H1 (cell line): ENCODE results near the gene CACNA1G. TPM values are rescaled to one million over a fixed set of nuclear protein-coding genes. Genes with fewer than 3 reads are reported as not detected.

Experiments
- CTCF ChIA-PET: fragments of 300-600 bp; sonication (Branson Sonifier 250); formaldehyde crosslinking; loops from one replicate; lab custom pipeline; 2021; ENCODE audit not compliant: partially characterized antibody; lab: Charles Lee
- POLR2A ChIA-PET: fragments of 300-600 bp; sonication (Branson Sonifier 250); formaldehyde crosslinking; loops from one replicate; lab custom pipeline; 2021; ENCODE audit warnings: inconsistent platforms; ENCODE audit not compliant: partially characterized antibody; lab: Charles Lee
- DNase-seq, 2 experiments: peaks; one replicate each; pipeline versions ENCODE4 v3.0.0 to v3.0.0-alpha.2; 2010 to 2022; ENCODE audit warnings: low spot score in 2 of 2, low read depth in 1 of 2, mixed read lengths in 1 of 2
- FAIRE-seq: peaks from 2 replicates; lab custom pipeline; 2011; peaks lifted over from hg19 to GRCh38; lab: Jason Lieb, UNC
- H2AFZ ChIP-seq: 2 replicates; pipeline ENCODE4 v1.8.1; 2012; ENCODE audit warnings: low read length, inconsistent platforms
- H2AK5ac ChIP-seq: 2 replicates; pipeline ENCODE4 v1.6.1; 2013; ENCODE audit warnings: low read depth, low read length
- H2BK120ac ChIP-seq: replicated peaks from 2 replicates; pipeline ENCODE3; 2013; ENCODE audit warnings: low read depth, low read length, inconsistent platforms
- H2BK12ac ChIP-seq: 2 replicates; pipeline ENCODE4 v1.6.1; 2013; ENCODE audit warnings: low read depth, low read length
- H2BK15ac ChIP-seq: 2 replicates; pipeline ENCODE4 v1.6.1; 2013; ENCODE audit warnings: low read length
- H2BK20ac ChIP-seq: 2 replicates; pipeline ENCODE4 v1.6.1; 2013; ENCODE audit warnings: low read length
- H2BK5ac ChIP-seq: 2 replicates; pipeline ENCODE4 v1.6.1; 2013; ENCODE audit warnings: low read depth, low read length
- H3K14ac ChIP-seq: 2 replicates; pipeline ENCODE4 v1.6.1; 2013; ENCODE audit warnings: inconsistent platforms; ENCODE audit not compliant: insufficient read length
- H3K18ac ChIP-seq: 2 replicates; pipeline ENCODE4 v1.6.1; 2013; ENCODE audit warnings: low read length; ENCODE audit errors: extremely low read depth
- H3K23ac ChIP-seq: 2 replicates; pipeline ENCODE4 v1.6.1; 2013; ENCODE audit warnings: inconsistent platforms; ENCODE audit not compliant: insufficient read length
- H3K23me2 ChIP-seq: 2 replicates; pipeline ENCODE4 v1.6.1; 2013; ENCODE audit warnings: low read depth, low read length
- H3K27ac ChIP-seq: 2 replicates; pipeline ENCODE4 v1.6.1; 2011; ENCODE audit warnings: low read depth, low read length, inconsistent platforms
- H3K27me3 ChIP-seq, 4 experiments: replicated peaks in 1 of 4; 1 replicate in 1 of 4; 2 replicates in 3 of 4; pipeline versions ENCODE4 v1.6.1 to v1.8.1; 2011 to 2013; ENCODE audit warnings: low read length in 3 of 4, mild to moderate bottlenecking in 3 of 4, inconsistent platforms in 2 of 4, mixed read lengths in 2 of 4, moderate library complexity in 1 of 4; ENCODE audit not compliant: control insufficient read depth in 3 of 4, insufficient read depth in 3 of 4; ENCODE audit errors: extremely low read depth in 1 of 4
- H3K36me3 ChIP-seq, 4 experiments: 2 replicates each; pipeline versions ENCODE4 v1.6.1 to v1.8.1; 2011 to 2013; ENCODE audit warnings: mild to moderate bottlenecking in 4 of 4, low read length in 3 of 4, moderate library complexity in 2 of 4, control low read depth in 1 of 4, inconsistent platforms in 1 of 4; ENCODE audit not compliant: insufficient read depth in 4 of 4, control insufficient read depth in 2 of 4
- H3K4ac ChIP-seq: replicated peaks from 2 replicates; pipeline ENCODE3; 2013; ENCODE audit warnings: low read length, low read depth, mixed read lengths, inconsistent platforms; ENCODE audit not compliant: insufficient read length
- H3K4me1 ChIP-seq, 4 experiments: replicated peaks in 1 of 4; 1 replicate in 1 of 4; 2 replicates in 3 of 4; pipeline versions ENCODE4 v1.6.1 to v1.8.1; 2011 to 2013; ENCODE audit warnings: low read length in 3 of 4, inconsistent platforms in 2 of 4, mixed read lengths in 1 of 4; ENCODE audit not compliant: insufficient read depth in 4 of 4, control insufficient read depth in 3 of 4
- H3K4me2 ChIP-seq, 2 experiments: 2 replicates each; pipeline versions ENCODE4 v1.6.1 to v1.8.1; 2011 to 2013; ENCODE audit warnings: low read depth in 2 of 2, low read length in 2 of 2, control low read depth in 1 of 2, inconsistent platforms in 1 of 2, mild to moderate bottlenecking in 1 of 2; ENCODE audit not compliant: insufficient read depth in 1 of 2
- H3K4me3 ChIP-seq, 4 experiments: fragments of 200-600, 300-600 bp in 1 of 4; sonication (generic), shearing (Covaris generic), sonication (Bioruptor Twin) in 1 of 4; 2 replicates each; pipeline versions ENCODE4 v1.5.1 to v1.8.1; 2011 to 2016; ENCODE audit warnings: low read length in 4 of 4, low read depth in 3 of 4, control low read depth in 2 of 4, inconsistent platforms in 2 of 4, mild to moderate bottlenecking in 2 of 4, mixed read lengths in 1 of 4, moderate library complexity in 1 of 4; ENCODE audit not compliant: insufficient read depth in 2 of 4; ENCODE audit errors: extremely low read depth in 1 of 4
- H3K56ac ChIP-seq: replicated peaks from 2 replicates; pipeline ENCODE3; 2013; ENCODE audit warnings: low read depth, mild to moderate bottlenecking, mixed read lengths, low read length, inconsistent platforms; ENCODE audit not compliant: insufficient read length
- H3K79me1 ChIP-seq: 2 replicates; pipeline ENCODE4 v1.6.1; 2013; ENCODE audit warnings: low read depth, low read length, control low read depth
- H3K79me2 ChIP-seq, 2 experiments: 2 replicates each; pipeline versions ENCODE4 v1.6.1 to v1.8.1; 2012 to 2013; ENCODE audit warnings: low read length in 2 of 2, mild to moderate bottlenecking in 2 of 2, inconsistent platforms in 1 of 2; ENCODE audit not compliant: insufficient read depth in 2 of 2, control insufficient read depth in 1 of 2
- H3K9ac ChIP-seq, 4 experiments: replicated peaks in 1 of 4; 1 replicate in 1 of 4; 2 replicates in 3 of 4; pipeline versions ENCODE4 v1.6.1 to v1.8.1; 2011 to 2013; ENCODE audit warnings: low read depth in 3 of 4, low read length in 3 of 4, control low read depth in 2 of 4, mild to moderate bottlenecking in 2 of 4, moderate library complexity in 2 of 4, inconsistent platforms in 1 of 4; ENCODE audit errors: extremely low read depth in 1 of 4
- H3K9me3 ChIP-seq, 2 experiments: 2 replicates each; pipeline versions ENCODE4 v1.6.1 to v1.8.1; 2012 to 2013; ENCODE audit warnings: mild to moderate bottlenecking in 2 of 2, moderate library complexity in 2 of 2, control low read depth in 1 of 2, inconsistent platforms in 1 of 2, low read depth in 1 of 2, low read length in 1 of 2, mixed read lengths in 1 of 2; ENCODE audit not compliant: insufficient read depth in 2 of 2
- H4K20me1 ChIP-seq, 2 experiments: replicated peaks in 1 of 2; 2 replicates each; pipeline versions ENCODE3 to v1.8.1; 2011 to 2013; ENCODE audit warnings: inconsistent platforms in 2 of 2, low read length in 2 of 2, mild to moderate bottlenecking in 1 of 2; ENCODE audit not compliant: insufficient read depth in 2 of 2, control insufficient read depth in 1 of 2
- H4K5ac ChIP-seq: 2 replicates; pipeline ENCODE4 v1.6.1; 2013; ENCODE audit warnings: low read length, low read depth, mixed read lengths, inconsistent platforms; ENCODE audit not compliant: insufficient read length
- H4K8ac ChIP-seq: 2 replicates; pipeline ENCODE4 v1.8.0; 2013; ENCODE audit warnings: mild to moderate bottlenecking, moderate library complexity, low read length, inconsistent platforms; ENCODE audit not compliant: insufficient read depth; ENCODE audit errors: extremely low read depth
- H4K91ac ChIP-seq: replicated peaks from 2 replicates; pipeline ENCODE3; 2013; ENCODE audit warnings: low read length, mixed read lengths, inconsistent platforms; ENCODE audit not compliant: insufficient read length
- BRCA1 ChIP-seq: IDR thresholded peaks from 2 replicates; pipeline ENCODE4 v1.6.1; 2012; ENCODE audit warnings: low read depth, low read length, improper control_type of control experiment
- CEBPB ChIP-seq: IDR thresholded peaks from 2 replicates; pipeline ENCODE4 v1.6.1; 2012; ENCODE audit warnings: low read depth, low read length
- EP300 ChIP-seq, 2 experiments: IDR thresholded peaks; 1 replicate in 1 of 2; 2 replicates in 1 of 2; pipeline ENCODE4 v1.6.1; 2011 to 2012; ENCODE audit warnings: low read depth in 2 of 2, low read length in 2 of 2, mild to moderate bottlenecking in 2 of 2, borderline replicate concordance in 1 of 2, inconsistent platforms in 1 of 2, moderate library complexity in 1 of 2
- HDAC6 ChIP-seq: IDR thresholded peaks from one replicate; pipeline ENCODE4 v1.7.1; 2012; ENCODE audit warnings: low read depth, mild to moderate bottlenecking, inconsistent platforms, low read length, moderate library complexity
- JUN ChIP-seq: IDR thresholded peaks from 2 replicates; pipeline ENCODE4 v1.6.1; 2011; ENCODE audit warnings: low read depth, mild to moderate bottlenecking, improper control_type of control experiment, low read length
- JUND ChIP-seq: IDR thresholded peaks from 2 replicates; pipeline ENCODE4 v1.6.1; 2011; ENCODE audit warnings: mild to moderate bottlenecking, improper control_type of control experiment, low read length
- POLR2AphosphoS5 ChIP-seq: IDR thresholded peaks from 2 replicates; pipeline ENCODE4 v1.6.1; 2011; ENCODE audit warnings: low read depth, low read length
- SIX5 ChIP-seq: IDR thresholded peaks from 2 replicates; pipeline ENCODE4 v1.6.1; 2011; ENCODE audit warnings: mild to moderate bottlenecking, low read depth, low read length
- ZNF274 ChIP-seq: IDR thresholded peaks from 2 replicates; pipeline ENCODE4 v1.7.0; 2012; ENCODE audit warnings: low read length, borderline replicate concordance; ENCODE audit errors: extremely low read depth
- WGBS, 2 experiments: shearing (Covaris generic) in 1 of 2; methylation state at CpG; one replicate each; pipeline versions ENCODE4 v1.1.6 to v1.1.7; 2013 to 2015; ENCODE audit warnings: low lambda C conversion rate in 2 of 2, mixed read lengths in 2 of 2, inconsistent platforms in 1 of 2, low coverage in 1 of 2, missing lambda C conversion rate in 1 of 2; ENCODE audit not compliant: insufficient replicate concordance in 2 of 2, insufficient coverage in 1 of 2, insufficient read length in 1 of 2; ENCODE audit errors: extremely low coverage in 1 of 2, missing lambda C conversion rate in 1 of 2; 5-methylcytosine and 5-hydroxymethylcytosine counted together
- polyA plus RNA-seq, 7 experiments: library from polyadenylated mRNA; depleted of rRNA in 3 of 7; stranded (reverse) in 5 of 7; unstranded in 2 of 7; fragments of >200 nt in 5 of 7; fragments of 200-250 nt in 2 of 7; gene quantifications; 1 replicate in 5 of 7; 2 replicates in 1 of 7; 4 replicates in 1 of 7; pipeline versions ENCODE4 v1.2.1 to v1.2.3, GENCODE V29; 2011 to 2013; ENCODE audit warnings: missing spikeins in 2 of 7, mixed read lengths in 2 of 7
- total RNA-seq: library from RNA; stranded (reverse); fragmentation: NEBNext Ultra II Directional; extraction: Animal tissue kit (Norgen Biotek cat#: 25700); gene quantifications from 2 replicates; pipeline ENCODE4 v1.2.1, GENCODE V29; 2021
- TF ChIP-seq, protein P1 (sequence below): IDR thresholded peaks from 2 replicates; pipeline ENCODE4 v1.6.1; 2012; ENCODE audit warnings: inconsistent platforms

CACNA1G gene
- total and polyA plus RNA-seq, 2 of the 8 experiments (the other 6 are each of a cell fraction or from before 2014, with no cell fraction given) = 2.9 to 4.9 TPM

GRCh38 chr17:50542795-50543774 lies 17.4 kb upstream of the CACNA1G start:
- H3K4me1 ChIP-seq = peaks cover 6 to 25% (median 17%) of the 10 kb centered on the region in 4 experiments
- H4K5ac ChIP-seq = no peak overlapping the region
- no peak overlapping the region for H3K9ac ChIP-seq
- no peak overlapping the region for H3K14ac ChIP-seq
- peak overlapping the region; percentile 80 to 88; a peak in 3 of 4 replicates for H3K4me2 ChIP-seq
- 0 out of 2 replicates have a peak overlapping the region, but pooled peaks have one; percentile 43 for H2BK12ac ChIP-seq
- peaks cover 0 to 6% (median 5%) of the 10 kb centered on the region in 4 experiments; a peak in 4 of 7 replicates for H3K27me3 ChIP-seq
- ChIA-PET CTCF (interaction anchor here (0.9 to 6.0 kb wide), 16 partner anchors 8 to 181 kb away, joined by 3 to 42 read pairs (median 4); partner anchors contain the start of gene EPN3), POLR2A (interaction anchor here (0.8 to 2.6 kb wide), 8 partner anchors 7 to 179 kb away, joined by 3 to 7 read pairs (median 4); partner anchors contain the start of gene CACNA1G)
- H3K9me3 ChIP-seq = no peaks in the 10 kb centered on the region
- no peak for DNase-seq
- H3K18ac ChIP-seq = peak overlapping the region; percentile 48
- FAIRE-seq = no peak
- H2AFZ ChIP-seq = no peak overlapping the region
- no peak overlapping the region for H3K56ac ChIP-seq
- WGBS, 2 experiments = 78% methylated on average over 16 of the region's 16 CpGs; no CpG with 5 or more reads in 1 of the 2 experiments
- H4K91ac ChIP-seq = peak overlapping the region; percentile 12
- no peak overlapping the region for H2BK120ac ChIP-seq
- no peak overlapping the region for H2BK5ac ChIP-seq
- H3K27ac ChIP-seq = no peak overlapping the region
- H2BK20ac ChIP-seq = no peak overlapping the region
- H3K4ac ChIP-seq = no peak overlapping the region
- H3K79me1 ChIP-seq = no peaks in the 10 kb centered on the region
- no peak overlapping the region; the same call in 1 of the 2 replicates for H2AK5ac ChIP-seq
- H4K20me1 ChIP-seq = peaks cover 0 to 1% of the 10 kb centered on the region in 2 experiments
- peak overlapping the region in 3 of 4 experiments; percentile 71 to 76 (median 75); a peak in 5 of 8 replicates for H3K4me3 ChIP-seq
- no peaks in the 10 kb centered on the region for H3K36me3 ChIP-seq
- H3K23ac ChIP-seq = no peak overlapping the region
- peak overlapping the region; percentile 69; the same call in 1 of the 2 replicates for H4K8ac ChIP-seq
- H3K23me2 ChIP-seq = peaks cover 5% of the 10 kb centered on the region; the same call in 1 of the 2 replicates
- peak overlapping the region; percentile 31; the same call in 1 of the 2 replicates for H2BK15ac ChIP-seq
- no peaks in the 10 kb centered on the region for H3K79me2 ChIP-seq
- TF ChIP-seq ZNF274 = no peak
- no peak for TF ChIP-seq BRCA1
- TF ChIP-seq HDAC6 = no peak
- TF ChIP-seq, protein P1, sequence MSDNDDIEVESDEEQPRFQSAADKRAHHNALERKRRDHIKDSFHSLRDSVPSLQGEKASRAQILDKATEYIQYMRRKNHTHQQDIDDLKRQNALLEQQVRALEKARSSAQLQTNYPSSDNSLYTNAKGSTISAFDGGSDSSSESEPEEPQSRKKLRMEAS = no peak
- TF ChIP-seq EP300 (IDR thresholded peaks at IDR 0.05; ENCODE audit: borderline replicate concordance in 1 of 2, low read depth in 2 of 2, low read length in 2 of 2) = no peak
- TF ChIP-seq JUN = no peak
- no peak for TF ChIP-seq POLR2AphosphoS5
- TF ChIP-seq CEBPB = no peak
- no peak for TF ChIP-seq JUND
- no peak for TF ChIP-seq SIX5
